ENCODE data around the gene HBP1.
"Not testable (repeated sequence)": the region's sequence is repeated elsewhere in the genome, so short reads cannot be mapped to it uniquely, and the experiment has no call there.

- TF ChIP-seq POLR2A, EP300 (IDR thresholded peaks at IDR 0.05): not testable (repeated sequence)
- TF ChIP-seq, protein P1, sequence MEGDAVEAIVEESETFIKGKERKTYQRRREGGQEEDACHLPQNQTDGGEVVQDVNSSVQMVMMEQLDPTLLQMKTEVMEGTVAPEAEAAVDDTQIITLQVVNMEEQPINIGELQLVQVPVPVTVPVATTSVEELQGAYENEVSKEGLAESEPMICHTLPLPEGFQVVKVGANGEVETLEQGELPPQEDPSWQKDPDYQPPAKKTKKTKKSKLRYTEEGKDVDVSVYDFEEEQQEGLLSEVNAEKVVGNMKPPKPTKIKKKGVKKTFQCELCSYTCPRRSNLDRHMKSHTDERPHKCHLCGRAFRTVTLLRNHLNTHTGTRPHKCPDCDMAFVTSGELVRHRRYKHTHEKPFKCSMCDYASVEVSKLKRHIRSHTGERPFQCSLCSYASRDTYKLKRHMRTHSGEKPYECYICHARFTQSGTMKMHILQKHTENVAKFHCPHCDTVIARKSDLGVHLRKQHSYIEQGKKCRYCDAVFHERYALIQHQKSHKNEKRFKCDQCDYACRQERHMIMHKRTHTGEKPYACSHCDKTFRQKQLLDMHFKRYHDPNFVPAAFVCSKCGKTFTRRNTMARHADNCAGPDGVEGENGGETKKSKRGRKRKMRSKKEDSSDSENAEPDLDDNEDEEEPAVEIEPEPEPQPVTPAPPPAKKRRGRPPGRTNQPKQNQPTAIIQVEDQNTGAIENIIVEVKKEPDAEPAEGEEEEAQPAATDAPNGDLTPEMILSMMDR (IDR thresholded peaks at IDR 0.05), result not testable (repeated sequence)
Observed at GRCh38 chr7:107143875-107144274, 24.9 kb upstream of the HBP1 start.

Measured in stomach (tissue), 4 donors.